ENCODE measurements around the gene SLC17A5.
"Not testable (repeated sequence)": the region's sequence is repeated elsewhere in the genome, so short reads cannot be mapped to it uniquely, and the experiment has no call there.

The SLC17A5 gene

DNA sequence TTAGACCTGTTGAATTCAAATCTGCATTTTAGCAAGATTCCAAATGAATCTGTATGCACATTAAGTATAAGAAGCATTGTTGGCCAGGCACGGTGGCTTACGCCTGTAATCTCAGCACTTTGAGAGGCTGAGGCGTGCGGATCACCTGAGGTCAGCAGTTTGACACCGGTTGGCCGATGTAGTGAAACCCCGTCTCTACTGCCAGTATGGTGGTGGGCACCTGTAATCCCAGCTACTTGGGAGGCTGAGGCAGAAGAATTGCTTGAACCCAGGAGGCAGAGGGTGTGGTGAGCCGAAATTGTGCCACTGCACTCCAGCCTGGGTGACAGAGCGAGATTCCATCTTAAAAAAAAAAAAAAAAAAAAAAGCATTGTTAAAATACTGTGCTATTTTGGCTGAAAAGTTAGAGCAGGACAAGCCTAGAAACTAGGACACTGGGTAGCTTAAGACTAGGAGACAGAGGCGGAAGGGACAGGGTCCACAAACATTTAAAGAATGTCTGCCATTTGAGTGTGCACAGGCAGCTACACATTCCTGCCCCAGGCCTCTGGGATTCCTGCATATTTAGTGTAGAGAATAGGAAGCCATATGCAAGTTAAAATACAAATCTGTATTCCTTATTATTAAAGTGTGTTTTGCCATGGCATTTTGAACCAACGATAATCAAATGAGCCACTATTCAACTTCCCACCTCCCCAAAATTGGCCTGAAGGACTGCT, 87.9 kb downstream of the SLC17A5 start:
- no peak for ATAC-seq

DNA sequence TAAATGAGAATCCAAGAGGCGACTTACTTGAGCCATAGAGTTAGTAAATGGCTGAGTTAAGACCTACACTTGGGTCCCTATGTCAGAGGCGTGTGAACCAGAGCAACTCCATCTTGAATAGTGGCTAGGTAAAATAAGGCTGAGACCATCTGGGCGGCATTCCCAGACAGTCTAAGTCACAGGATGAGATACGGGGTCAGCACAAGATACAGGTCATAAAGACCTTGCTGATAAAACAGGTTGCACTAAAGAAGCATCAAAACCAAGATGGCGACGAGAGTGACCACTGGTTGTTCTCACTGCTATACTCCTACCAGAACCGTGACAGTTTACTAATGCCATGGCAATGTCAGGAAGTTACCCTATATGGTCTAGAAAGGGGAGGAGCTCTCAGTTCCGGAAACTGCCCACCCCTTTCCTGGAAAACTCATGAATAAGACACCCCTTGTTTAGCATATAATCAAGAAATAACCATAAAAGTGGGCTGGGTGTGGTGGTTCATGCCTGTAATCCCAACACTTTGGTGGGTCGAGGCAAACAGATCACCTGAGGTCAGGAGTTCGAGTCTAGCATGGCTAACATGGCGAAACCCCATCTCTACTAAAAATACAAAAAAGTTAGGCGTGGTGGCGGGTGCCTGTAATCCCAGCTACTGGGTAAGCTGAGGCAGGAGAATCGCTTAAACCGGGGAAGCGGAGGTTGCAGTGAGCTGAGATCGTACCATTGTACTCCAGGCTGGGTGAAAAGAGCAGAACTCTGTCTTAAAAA, 89.0 kb downstream of the SLC17A5 start:
- no peak for ATAC-seq

DNA sequence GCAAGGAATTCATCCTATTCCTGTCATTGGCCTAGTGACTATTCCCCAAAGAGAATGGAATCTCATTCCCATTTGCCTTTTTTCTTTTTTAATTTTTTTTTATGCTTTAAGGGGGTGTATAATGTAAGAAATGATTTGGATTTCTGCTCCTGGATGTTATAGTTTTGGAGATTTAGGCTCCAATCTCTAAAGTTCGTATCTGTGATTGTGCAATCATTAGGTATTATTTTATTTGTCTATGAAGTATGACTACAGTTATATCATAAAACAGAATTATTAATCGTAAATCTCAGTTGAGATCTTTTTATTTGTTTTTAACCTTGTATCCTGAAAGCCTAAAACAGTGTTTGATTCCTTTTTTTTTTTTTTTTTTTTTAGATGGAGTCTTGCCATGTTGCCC, 91.2 kb downstream of the SLC17A5 start:
- ATAC-seq = no peak

DNA sequence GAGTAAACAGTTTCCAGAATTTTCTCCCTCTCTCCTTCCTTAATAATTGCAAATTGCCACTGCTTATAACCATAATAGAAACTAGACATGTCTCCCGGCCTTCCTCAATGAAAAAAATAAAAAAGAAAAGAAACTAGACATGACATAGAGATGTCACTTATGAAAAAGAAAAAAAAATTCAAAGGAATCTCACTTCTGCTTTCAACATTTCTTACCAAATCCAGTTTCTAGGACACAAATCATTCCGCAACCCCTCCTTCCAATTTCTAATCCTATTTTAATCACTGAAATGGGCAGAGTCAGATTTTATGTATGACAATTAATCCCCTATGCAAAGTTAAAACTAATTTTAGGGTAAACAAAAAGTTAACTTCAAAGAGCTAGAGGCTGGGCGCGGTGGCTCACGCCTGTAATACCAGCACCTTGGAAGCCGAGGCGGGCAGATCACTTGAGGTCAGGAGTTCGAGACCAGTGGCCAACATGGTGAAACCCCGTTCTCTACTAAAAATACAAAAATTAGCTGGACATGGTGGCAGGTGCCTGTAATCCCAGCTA, 92.9 kb downstream of the SLC17A5 start:
- ATAC-seq = peak in 1 of 2 donors; percentile 28

DNA sequence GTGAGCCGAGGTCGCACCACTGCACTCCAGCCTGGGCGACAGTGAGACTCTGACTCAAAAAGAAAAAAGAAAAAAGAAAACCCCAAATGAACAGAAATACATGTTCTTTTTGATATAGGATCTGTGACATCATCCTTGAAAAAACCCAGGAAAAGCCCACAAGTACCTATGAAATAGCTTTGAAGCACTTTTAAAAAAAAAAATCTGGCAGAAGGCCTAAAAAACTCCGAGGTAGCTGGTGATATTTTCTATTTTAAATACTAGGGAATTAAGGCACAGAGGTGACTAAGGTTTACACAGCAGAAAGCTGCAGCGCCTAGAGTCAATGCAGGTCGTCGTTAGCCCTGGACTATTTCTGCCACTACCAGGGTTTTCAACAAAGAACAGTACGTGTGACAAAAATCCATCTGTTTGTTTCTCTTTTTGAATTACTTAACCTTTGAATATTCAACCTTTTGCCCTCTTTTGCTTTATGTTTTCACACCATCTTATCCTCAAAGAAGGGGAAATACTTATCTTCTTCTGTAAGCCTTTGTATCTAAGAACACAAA, 93.5 kb downstream of the SLC17A5 start:
- peak; percentile 61 to 67 for ATAC-seq

DNA sequence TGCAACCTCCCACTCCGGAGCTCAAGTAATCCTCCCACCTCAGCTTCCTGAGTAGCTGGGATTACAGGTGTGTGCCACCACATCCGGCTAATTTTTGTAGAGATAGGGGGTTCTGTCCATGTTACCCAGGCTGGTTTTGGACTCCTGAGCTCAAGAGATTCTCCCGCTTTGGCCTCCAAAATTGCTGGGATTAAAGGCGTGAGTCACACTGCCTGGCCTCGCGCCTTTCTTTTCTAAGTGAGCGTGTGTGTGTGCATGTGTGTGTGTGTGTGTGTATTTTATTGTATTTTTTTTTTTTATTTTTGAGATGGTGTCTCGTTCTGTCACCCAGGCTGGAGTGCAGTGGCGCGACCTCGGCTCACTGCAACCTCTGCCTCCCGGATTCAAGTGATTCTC, 94.4 kb downstream of the SLC17A5 start:
- ATAC-seq = not testable (repeated sequence)

DNA sequence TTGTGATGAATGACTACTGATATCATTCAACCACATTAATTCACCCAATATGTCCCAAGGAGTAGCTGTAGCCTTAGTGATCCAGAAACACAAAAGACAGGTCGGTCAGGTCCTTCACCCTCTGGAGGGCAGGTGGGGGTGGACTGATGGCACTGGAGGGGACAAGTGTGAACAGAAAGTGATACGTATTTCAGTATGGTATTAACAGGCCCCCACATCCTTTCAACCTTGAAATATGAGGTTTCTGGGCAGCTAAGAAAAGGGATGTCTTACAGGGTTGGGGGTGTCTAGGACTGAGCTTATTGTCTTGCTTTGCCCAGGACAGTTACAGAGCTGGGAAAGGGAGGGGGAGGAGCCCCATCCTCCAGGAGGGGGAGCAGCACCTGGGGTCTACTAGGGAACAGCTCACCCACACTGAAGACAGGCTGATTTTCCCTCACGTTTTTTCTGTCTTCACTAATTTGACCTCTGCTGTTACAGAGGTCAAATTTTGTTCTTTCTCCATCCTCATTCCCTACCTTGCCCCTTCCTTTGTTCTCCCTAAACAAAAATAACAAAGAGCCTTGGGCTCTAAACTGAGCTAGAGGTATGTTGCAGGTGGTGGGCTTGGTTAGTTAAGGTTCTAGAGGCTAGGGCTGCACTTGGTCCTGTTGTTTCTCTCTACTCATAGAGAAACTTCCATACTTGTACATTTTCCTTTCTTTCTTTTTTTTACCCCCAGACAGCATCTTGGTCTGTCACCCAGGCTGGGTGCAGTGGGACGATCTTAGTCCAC, 95.0 kb downstream of the SLC17A5 start:
- no peak for ATAC-seq

DNA sequence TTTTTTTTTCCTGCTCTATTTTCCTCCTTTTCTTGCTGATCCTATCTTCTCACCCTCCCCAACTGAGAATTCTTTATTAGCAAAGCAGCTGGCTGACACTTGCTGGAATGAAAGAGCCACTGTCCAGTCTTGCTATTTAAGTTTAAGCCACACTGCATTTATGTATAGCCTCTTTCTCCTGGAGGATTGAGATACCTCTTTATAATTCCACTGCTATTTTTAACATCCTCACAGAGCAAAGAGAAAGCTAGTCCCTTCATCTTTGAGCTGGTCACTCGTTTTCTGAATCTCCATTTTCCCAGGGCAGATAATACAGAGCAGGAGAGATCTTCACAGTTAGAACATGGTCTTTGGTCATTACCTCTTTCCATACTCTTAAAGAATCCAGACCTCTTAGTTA, 97.0 kb downstream of the SLC17A5 start:
- no peak for ATAC-seq

DNA sequence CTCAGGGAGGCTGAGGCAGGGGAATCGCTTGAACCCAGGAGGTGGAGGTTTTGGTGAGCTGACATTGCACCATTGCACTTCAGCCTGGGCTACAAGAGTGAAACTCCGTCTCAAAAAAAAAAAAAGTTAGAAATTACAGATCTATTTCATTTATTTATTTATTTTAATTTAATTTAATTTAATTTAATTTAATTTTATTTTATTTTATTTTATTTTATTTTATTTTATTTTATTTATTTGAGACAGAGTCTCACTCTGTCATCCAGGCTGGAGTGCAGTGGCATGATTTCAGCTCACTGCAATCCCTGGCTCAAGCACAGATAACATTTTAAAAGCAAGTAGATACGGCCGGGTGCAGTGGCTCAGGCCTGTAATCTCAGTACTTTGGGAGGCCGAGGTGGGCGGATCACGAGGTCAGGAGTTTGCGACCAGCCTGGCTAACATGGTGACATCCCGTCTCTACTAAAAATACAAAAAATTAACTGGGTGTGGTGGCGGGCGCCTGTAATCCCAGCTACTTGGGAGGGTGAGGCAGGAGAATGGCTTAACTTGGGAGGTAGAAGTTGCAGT, 98.3 kb downstream of the SLC17A5 start:
- not testable (repeated sequence) for ATAC-seq

DNA sequence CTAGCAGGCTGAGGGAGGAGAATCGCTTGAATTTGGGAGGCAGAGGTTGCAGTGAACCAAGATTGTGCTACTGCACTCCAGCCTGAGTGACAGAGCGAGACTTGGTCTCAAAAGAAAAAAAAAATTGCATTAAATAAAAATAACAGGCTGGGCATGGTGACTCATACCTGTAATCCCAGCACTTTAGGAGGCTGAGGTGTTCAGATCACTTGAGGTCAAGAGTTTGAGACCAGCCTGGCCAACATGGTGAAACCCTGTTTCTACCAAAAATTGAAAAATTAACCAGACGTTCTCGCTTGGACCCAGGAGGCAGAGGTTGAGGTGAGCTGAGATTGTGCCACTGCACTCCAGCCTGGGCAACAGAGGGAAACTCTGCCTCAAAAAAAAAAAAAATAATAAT, 102.7 kb downstream of the SLC17A5 start:
- not testable (repeated sequence) for ATAC-seq

DNA sequence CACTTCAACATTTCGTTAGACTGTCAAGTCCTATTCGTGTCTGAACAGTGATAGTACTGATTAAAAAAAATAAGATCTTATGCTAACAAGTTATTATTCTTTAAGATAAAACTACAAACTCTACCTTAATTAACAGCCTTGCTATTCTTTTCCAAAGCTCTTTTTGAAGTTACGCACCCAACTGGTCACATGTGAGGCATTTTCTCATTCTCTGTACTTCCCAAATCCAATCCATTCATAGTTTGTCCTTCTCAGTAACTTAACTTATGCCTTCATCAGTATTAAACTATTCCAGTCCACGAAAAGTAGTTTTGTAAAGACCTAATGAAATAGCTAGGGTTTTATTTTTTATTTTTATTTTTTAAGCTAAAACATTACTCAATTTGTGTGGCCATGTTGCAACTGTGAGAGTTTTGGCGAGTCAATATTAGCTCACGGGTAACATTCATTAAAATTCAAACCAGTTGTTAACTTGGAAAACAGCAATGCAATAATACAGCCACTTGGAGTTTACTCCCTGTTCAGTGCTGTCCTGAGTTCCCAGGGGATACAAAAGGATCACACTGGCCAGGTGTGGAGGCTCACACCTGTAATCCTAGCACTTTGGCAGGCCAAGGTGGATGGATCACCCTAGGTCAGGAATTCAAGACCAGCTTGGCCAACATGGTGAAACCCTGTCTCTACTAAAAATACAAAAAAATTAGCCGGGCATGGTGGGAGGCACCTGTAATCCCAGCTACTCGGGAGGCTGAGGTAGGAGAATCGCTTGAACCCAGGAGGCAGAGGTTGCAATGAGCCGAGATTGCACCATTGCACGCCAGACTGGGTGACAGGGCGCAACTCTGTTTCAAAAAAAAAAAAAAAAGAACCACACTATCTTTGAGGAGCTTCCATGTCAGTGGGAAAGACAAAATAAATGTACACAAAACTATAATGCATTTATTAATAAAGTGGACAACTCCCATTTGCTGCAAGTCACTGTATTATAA, 105.0 kb downstream of the SLC17A5 start:
- ATAC-seq = no peak

DNA sequence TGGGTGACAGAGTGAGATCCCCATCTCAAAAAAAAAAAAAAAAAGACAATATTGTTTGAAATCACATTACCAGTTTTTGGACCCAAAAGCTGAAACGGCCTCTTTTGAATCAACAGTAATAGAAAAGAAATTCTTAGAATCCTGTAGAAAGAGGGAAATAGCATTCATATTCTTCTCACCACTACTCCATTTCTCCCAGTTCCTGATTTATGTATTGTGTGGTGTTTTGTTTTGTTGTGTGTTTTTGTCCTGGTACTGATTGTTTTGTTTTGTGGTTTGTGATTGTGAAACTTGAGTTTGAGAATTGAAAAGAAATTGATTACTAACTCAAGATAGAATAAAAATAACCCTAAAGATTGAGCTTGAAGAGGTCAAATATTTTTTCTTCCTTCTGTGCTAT, 106.8 kb downstream of the SLC17A5 start:
- no peak for ATAC-seq

Measured in activated CD4-positive, CD25-positive, alpha-beta regulatory T cell treated with anti-CD3 and anti-CD28 coated beads, Interleukin-2, amount 50 U/mL, for 24 hours (primary cell).